Stimulated activated CD8-positive, alpha-beta memory T cell treated with anti-CD3 and anti-CD28 coated beads, Interleukin-2, amount 100 ng/mL, for 1 hour (primary cell): ENCODE measurements around the gene RARA.
"Not testable (repeated sequence)": the region's sequence is repeated elsewhere in the genome, so short reads cannot be mapped to it uniquely, and the experiment has no call there.

Experiments used
- DNase-seq, 2 donors: peaks; one replicate each; pipeline ENCODE4 v3.0.0-alpha.2; 2020; ENCODE audit warnings: low read depth in 2 of 2

Gene RARA

DNA sequence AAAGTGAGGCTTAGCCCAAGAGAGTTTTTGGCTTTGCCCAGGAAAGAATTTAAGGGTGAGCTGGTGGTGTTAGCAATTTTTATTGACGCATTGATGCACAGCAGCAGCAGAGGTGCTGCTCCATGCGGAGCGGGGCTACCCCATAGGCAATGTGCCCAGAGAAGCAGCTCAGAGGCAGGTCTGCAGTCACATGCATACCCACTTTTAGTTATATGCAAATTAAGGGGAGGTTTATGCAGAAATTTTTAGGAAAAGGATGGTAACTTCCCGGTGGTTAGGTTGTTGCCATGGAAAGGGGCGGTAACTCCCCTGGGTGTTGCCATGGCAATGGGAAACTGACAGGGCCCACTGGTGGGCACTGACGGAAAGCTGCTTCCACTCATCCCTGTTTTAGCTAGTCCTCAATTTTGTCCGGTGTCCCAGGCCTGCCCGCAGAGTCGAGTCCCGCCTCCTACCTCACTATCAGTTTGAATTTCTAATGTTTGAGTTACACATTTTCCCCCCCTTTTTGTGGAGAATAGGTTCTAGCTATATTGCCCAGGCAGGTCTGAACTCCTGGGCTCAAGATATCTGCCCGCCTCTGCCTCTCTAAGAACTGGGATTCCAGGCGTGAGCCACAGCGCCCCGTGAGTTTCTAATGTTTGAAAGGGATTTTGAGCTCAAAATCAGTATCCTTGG lies 66.0 kb downstream of the RARA start:
- DNase-seq = no peak

- DNase-seq = not testable (repeated sequence)
Observed at GRCh38 chr17:40375786-40376185, 66.8 kb downstream of the RARA start.

DNA sequence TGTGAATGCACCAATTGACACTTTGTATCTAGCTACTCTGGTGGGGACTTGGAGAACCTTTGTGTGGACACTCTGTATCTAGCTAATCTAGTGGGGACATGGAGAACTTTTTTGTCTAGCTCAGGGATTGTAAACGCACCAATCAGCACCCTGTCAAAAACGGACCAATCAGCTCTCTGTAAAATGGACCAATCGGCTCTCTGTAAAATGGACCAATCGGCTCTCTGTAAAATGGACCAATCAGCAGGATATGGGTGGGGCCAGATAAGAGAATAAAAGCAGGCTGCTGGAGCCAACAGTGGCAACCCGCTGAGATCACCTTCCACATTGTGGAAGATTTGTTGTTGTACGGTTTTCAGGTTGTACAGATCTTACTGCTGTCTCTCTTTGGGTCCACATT lies 67.6 kb downstream of the RARA start:
- not testable (repeated sequence) for DNase-seq

DNA sequence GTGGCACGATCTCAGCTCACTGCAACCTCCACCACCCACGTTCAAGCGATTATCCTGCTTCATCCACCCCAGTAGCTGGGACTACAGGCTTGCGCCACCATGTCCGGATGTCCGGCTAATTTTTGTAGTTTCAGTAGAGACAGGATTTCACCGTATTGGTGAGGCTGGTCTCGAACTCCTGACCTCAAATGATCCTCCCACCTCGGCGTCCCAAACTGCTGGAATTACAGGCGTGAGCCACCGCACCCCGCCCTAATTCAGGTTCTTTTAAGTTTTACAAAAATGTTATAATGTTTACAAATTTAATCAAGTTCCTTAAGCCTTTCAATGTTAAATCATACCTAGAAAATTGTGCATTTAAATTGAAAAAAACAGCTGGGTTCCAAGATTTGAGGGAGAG lies 68.9 kb downstream of the RARA start:
- DNase-seq = no peak

DNA sequence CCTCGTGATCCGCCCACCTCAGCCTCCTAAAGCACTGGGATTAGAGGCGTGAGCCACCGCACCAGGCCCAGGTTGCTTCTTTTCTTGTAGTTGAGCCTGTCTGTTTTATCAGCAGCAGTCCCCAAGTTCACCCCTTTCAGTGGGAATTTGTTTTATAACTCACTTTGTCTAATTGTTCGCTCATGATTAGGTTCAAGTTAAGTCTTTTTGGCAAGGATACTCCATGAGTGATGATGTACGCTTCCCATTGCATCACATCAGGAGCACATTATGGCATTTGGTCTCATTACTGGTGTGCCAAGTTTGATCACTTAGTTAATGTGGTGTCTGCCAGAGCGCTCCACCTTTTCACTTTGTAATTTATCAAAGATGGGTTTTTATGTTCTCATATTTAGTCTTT lies 70.0 kb downstream of the RARA start:
- DNase-seq = no peak

DNA sequence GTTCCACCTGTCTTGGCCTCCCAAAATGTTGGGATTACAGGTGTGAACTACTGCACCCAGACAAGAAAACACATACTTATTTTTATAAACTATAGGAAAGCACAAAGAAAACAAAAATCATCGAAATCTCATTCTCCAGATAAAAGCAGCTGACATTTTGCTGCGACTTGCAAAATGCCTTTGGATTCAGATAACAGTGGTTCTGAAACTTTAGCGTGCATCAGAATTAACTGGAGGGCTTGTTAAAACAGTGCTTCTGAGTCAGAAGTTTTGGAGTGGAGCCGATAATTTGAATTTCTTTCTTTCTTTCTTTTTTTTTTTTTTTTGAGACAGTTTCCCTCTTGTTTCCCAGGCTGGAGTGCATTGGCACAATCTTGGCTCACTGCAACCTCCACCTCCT lies 73.3 kb downstream of the RARA start:
- DNase-seq = no peak

GRCh38 chr17:40386555-40386954 lies 77.6 kb downstream of the RARA start:
- DNase-seq = not testable (repeated sequence)

DNA sequence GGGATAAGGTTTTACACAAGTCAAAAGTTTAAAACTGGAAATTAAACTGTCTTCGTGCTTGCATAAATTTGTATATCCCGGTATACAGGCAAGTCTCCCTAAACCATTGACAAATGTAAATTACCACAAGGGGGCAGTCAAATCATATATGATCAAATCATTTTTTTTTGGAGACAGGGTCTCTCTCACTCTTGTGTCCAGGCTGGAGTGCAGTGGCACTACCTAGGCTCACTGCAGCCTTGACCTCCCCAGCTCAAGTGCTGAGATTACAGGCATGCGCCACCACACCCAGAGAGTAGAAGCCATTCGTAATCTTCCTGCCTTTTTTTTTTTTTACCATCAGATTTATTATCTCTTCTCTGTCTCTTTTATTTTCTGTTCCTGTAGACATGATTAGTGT lies 90.2 kb downstream of the RARA start:
- no peak for DNase-seq

DNA sequence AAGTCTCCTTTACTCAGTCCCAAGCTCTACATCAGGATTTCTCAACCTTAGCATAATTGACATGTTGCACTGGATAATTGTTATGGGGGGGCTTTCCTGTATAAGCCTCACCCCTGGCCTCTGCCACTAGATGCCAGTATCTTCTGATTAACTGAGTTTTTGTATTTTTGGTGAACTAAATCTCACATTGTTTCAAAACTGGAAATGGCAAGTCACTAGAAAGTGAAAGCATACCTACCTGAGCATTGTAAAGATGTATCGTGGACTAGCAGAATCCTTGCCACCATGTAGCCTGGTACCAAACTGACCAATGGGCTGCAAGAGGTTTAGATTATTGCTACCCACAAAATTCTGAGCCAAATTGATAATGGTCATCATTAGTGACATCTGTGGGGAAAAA lies 93.7 kb downstream of the RARA start:
- no peak for DNase-seq

DNA sequence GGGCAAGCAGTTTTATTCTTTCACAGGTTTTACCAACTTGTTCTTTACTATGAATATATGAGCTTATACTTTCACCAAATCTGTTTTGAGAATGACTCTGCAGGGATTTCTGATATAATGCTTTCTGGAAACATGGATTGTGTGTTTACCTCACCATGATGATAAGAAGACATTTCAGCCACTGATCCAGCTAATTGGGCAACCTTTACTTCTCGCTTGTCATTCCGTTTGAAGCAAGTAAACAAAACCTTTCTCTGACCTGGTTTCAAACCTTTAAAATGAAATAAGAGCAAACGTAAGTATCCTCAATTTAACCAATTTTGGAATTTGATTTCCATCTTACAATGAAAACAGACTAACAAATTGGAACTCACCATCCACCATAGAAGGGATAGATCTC lies 95.0 kb downstream of the RARA start:
- DNase-seq = no peak
